Measurements from ENCODE around the gene PAQR5.

Gene PAQR5

DNA sequence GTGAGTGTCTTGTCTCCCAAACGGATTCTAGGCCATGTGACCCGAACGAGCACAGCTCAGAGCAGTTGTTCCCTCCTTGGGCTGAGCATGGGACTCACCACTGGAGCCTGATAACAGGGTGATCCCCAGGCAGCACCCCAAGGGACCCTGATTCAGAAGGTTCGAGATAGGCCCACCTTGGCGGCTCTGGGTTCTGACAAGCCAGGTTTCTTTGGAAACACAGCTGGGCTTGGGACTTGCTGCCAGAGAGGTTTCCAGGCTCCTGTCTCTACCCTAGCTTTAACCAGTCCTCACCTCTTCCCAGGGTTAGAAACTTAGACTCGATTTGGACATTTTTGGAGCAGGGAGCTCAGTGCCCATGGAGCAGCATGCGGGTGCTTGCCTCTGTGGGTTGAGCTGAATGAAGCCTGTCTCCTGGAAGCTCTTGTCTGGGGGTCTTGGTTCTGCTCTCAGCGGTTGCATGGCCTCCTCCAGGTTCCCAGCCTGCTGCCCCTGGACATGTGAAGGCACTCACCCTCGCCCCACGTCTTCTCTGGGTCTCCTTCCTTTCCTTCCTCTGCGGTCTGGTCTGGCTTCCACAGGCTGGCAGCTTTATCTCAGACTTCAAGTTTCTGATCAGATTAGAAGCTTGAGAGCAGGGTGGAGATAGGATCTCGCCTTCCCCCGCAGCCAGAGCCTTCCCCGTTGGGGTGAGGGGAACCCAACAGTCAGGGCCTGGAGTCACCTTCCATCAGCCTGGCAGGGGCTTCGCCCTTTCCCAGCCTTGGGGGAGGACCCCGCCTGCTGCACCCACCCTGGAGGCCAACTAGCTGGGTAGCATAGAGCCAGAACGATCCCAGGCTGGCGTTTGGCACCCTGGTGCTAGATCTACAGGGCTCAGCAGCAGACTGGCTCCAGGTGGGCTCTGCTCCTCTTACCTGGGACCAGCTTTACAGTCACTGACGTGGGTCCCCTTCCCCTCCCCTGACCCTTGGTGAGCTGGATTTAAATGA, 21.0 kb downstream of the PAQR5 start:
- H3K36me3 ChIP-seq, result no peaks in the 10 kb centered on the region
- no peak overlapping the region for H3K4me3 ChIP-seq (ENCODE audit: low read depth, low read length)
- no peaks in the 10 kb centered on the region for H3K27me3 ChIP-seq
- DNase-seq, result no peak
- TF ChIP-seq, protein P1, sequence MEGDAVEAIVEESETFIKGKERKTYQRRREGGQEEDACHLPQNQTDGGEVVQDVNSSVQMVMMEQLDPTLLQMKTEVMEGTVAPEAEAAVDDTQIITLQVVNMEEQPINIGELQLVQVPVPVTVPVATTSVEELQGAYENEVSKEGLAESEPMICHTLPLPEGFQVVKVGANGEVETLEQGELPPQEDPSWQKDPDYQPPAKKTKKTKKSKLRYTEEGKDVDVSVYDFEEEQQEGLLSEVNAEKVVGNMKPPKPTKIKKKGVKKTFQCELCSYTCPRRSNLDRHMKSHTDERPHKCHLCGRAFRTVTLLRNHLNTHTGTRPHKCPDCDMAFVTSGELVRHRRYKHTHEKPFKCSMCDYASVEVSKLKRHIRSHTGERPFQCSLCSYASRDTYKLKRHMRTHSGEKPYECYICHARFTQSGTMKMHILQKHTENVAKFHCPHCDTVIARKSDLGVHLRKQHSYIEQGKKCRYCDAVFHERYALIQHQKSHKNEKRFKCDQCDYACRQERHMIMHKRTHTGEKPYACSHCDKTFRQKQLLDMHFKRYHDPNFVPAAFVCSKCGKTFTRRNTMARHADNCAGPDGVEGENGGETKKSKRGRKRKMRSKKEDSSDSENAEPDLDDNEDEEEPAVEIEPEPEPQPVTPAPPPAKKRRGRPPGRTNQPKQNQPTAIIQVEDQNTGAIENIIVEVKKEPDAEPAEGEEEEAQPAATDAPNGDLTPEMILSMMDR (IDR thresholded peaks at IDR 0.05; ENCODE audit: low read depth, low read length), result no peak
- H3K9me3 ChIP-seq, result no peaks in the 10 kb centered on the region
- peaks cover 11% of the 10 kb centered on the region for H3K4me1 ChIP-seq

DNA sequence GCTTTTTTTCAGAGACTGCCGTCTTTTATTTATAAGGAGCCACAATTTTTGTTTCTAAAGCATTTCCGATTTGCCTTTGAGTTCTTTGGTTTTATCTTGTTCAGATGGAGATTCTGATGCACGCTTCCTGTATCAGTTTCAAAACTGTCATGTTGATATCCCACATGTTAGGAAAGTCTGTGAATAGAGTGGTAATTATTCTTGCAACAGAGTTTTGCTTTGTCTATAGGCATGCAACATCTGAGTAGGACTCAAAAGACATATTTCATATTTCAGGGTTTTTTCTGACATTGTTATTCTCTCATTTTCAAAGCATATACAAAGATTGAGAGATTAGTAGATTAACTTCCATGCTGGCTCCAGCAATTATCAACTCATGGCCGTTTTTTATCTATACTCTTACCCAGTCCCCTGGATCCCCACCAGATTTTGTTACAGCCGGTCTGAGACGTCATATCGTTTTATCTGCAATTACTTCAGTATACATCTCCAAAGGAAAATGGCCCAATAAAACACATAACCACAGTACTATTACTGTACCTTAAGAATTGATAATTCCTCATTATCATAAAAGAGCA, 22.4 kb downstream of the PAQR5 start:
- Histone ChIP-seq H3K4me3 (ENCODE audit: low read depth, low read length) (no peak overlapping the region), H3K27me3 (no peaks in the 10 kb centered on the region), H3K9me3 (no peaks in the 10 kb centered on the region), H3K36me3 (no peaks in the 10 kb centered on the region), H3K4me1 (peaks cover 11% of the 10 kb centered on the region)
- DNase-seq, result no peak
- TF ChIP-seq, protein P1 (IDR thresholded peaks at IDR 0.05; ENCODE audit: low read depth, low read length), result no peak

DNA sequence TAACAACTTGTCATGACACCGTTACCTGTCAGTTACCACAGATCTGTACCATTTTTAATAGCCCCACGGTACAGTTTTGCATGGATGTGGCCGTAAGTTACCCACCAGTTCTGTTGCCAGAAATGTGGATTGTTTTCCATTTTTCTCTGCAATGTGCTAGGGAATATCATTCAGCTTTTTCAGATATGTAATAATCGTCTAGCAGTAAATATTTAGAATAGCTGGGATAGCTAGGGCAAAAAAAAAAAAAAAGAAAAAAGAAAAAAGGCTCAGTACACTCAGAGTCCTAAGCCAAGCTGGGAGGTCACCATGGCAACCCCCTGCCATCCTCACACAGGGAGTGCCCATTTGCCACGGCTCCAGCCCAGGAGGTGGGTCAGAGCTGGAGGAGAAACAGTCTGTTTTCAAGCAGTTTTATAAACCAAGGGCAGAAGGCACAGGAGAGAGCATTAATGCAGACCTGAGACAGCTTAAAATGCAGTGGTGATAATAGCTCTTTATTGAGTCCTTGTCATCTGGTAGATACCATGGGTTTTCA, 25.2 kb downstream of the PAQR5 start:
- no peaks in the 10 kb centered on the region for H3K36me3 ChIP-seq
- no peak overlapping the region for H3K4me3 ChIP-seq (ENCODE audit: low read depth, low read length)
- H3K9me3 ChIP-seq, result no peaks in the 10 kb centered on the region
- TF ChIP-seq, protein P1 (IDR thresholded peaks at IDR 0.05; ENCODE audit: low read depth, low read length), result no peak
- peaks cover 11% of the 10 kb centered on the region for H3K4me1 ChIP-seq
- no peaks in the 10 kb centered on the region for H3K27me3 ChIP-seq
- DNase-seq, result no peak

DNA sequence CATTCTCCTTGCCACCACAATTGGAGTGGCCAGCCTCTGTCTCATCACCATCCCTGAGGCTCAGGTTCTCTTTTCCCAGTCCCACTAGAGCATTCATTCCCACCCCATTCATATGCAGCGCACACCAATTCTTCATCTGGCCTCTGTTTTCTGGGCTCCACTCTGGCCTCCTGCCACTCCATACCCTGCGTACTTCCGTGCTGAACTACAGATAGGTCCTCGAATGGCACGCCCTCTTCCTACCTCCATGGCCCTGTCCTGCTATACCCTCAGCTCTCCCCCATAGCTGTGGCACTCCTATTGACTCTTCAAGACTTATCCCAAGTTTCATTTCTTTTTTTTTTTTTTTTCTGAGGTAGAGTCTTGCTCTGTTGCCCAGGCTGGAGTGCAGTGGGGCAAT, 25.9 kb downstream of the PAQR5 start:
- no peak for DNase-seq
- Histone ChIP-seq H3K27me3 (no peaks in the 10 kb centered on the region), H3K4me3 (ENCODE audit: low read depth, low read length) (no peak overlapping the region), H3K4me1 (peaks cover 11% of the 10 kb centered on the region), H3K36me3 (no peaks in the 10 kb centered on the region), H3K9me3 (no peaks in the 10 kb centered on the region)
- TF ChIP-seq, protein P1 (IDR thresholded peaks at IDR 0.05; ENCODE audit: low read depth, low read length), result no peak

DNA sequence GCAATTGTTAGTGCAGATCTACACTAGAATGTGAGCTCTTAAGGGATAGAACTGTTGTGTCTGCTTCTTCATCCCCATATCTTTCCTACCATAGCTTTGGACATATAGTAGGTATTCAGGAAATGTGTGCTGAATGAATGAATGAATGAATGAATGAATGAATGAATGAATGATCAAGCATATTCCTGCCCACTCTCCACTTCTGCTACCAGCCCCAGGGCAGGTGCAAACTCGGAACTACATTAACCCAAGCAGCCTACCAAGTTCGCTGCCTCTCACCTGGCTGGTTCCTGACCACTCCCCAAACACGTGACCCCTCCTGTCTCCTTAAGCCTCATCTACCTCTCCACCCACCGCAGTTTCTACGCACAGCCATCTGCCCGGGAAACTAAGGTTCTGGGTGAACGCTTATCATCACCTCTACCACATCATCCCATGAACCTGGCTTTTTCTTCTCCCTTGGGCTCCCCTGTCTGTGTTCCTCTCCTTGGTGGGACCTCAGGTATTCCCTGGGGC, 26.8 kb downstream of the PAQR5 start:
- peaks cover 4% of the 10 kb centered on the region; the same call in 1 of the 2 replicates for H3K4me1 ChIP-seq
- no peak overlapping the region for H3K4me3 ChIP-seq (ENCODE audit: low read depth, low read length)
- no peak for DNase-seq
- no peaks in the 10 kb centered on the region for H3K36me3 ChIP-seq
- no peaks in the 10 kb centered on the region for H3K27me3 ChIP-seq
- H3K9me3 ChIP-seq, result no peaks in the 10 kb centered on the region
- TF ChIP-seq, protein P1 (IDR thresholded peaks at IDR 0.05; ENCODE audit: low read depth, low read length), result no peak
